SK-N-SH treated with all-trans-retinoic acid at 6 μM for 48 hours (cell line): ENCODE measurements around the gene TPM4.

Experiments used
- ARNTL ChIP-seq: fragments of 450-650 bp; formaldehyde crosslinking; IDR thresholded peaks from 2 replicates; pipeline ENCODE4 v1.5.0; 2020; ENCODE audit warnings: low read depth, mild to moderate bottlenecking, moderate library complexity, borderline replicate concordance
- ESRRG ChIP-seq: fragments of 250-450 bp; sonication (Bioruptor Pico); IDR thresholded peaks from 2 replicates; pipeline ENCODE4 v1.6.1; 2021; ENCODE audit warnings: mild to moderate bottlenecking
- GLIS3 ChIP-seq: fragments of 250-450 bp; sonication (Bioruptor Pico); IDR thresholded peaks from 2 replicates; pipeline ENCODE4 v1.5.0; 2020; ENCODE audit warnings: mild to moderate bottlenecking, moderate library complexity
- RARB ChIP-seq: fragments of 250-450 bp; sonication (Bioruptor Pico); IDR thresholded peaks from 2 replicates; pipeline ENCODE4 v1.8.0; 2021; ENCODE audit warnings: mild to moderate bottlenecking, moderate library complexity
- ZC3H10 ChIP-seq: fragments of 250-450 bp; sonication (Bioruptor Pico); IDR thresholded peaks from 2 replicates; pipeline ENCODE4 v1.5.1; 2021; ENCODE audit warnings: mild to moderate bottlenecking, moderate library complexity
- ZFP3 ChIP-seq: fragments of 250-450 bp; sonication (Bioruptor Pico); IDR thresholded peaks from 2 replicates; pipeline ENCODE4 v1.5.0; 2020; ENCODE audit warnings: mild to moderate bottlenecking, moderate library complexity
- TF ChIP-seq, protein P1 (sequence below): fragments of 250-450 bp; sonication (Bioruptor Pico); IDR thresholded peaks from 2 replicates; pipeline ENCODE4 v1.5.1; 2021; ENCODE audit warnings: mild to moderate bottlenecking, moderate library complexity
- TF ChIP-seq, protein P2 (sequence below): fragments of 250-450 bp; sonication (Bioruptor Pico); IDR thresholded peaks from 2 replicates; pipeline ENCODE4 v1.8.0; 2020; ENCODE audit warnings: mild to moderate bottlenecking, moderate library complexity, borderline replicate concordance
- TF ChIP-seq, protein P3 (sequence below): fragments of 250-450 bp; sonication (Bioruptor Pico); IDR thresholded peaks from 2 replicates; pipeline ENCODE4 v1.5.1; 2020; ENCODE audit warnings: low read depth, mild to moderate bottlenecking, moderate library complexity

DNA sequence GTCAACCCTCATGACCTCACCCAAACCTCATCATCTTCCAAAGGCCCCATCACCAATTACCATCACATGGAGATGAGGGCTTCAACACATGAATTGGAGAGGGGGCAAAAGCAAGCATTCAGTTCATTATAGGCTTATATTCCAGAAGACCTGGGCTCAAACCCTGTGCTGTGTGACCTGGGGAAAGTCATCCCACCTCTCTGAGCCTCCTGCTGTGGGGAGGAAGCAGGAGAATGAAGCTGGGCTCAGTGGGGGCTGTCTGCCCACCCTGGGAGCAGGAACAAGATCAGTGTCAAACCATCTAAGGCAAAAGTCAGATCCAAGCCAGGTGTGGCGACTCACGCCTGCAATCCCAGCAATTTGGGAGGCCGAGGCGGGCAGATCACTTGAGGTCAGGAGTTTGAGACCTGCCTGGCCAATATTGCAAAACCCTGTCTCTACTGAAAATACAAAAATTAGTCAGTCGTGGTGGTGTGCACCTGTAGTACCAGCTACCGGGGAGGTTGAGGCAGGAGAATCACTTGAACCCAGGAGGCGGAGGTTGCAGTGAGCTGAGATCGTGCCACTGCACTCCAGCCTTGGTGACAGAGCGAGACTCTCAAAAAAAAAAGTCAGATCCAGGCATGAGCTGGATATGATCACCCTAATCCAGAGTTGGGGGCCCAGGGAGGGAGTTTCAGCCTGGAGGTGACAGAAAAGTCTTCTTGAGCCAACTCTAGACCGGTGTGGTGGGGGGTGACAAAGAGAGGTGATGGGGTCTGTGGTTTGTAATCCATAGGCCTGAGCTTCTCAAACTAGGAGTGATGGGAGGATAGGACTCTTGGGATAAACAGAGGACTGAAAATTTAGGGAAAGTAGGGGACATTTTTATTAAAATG, 1.6 kb upstream of the TPM4 start:
- TF ChIP-seq ARNTL (CRISPR knock-in tag) (no peak), RARB (CRISPR knock-in tag) (no peak), ESRRG (CRISPR knock-in tag) (no peak), GLIS3 (CRISPR knock-in tag) (no peak), ZFP3 (CRISPR knock-in tag) (no peak), ZC3H10 (CRISPR knock-in tag) (no peak)
- TF ChIP-seq, protein P1, sequence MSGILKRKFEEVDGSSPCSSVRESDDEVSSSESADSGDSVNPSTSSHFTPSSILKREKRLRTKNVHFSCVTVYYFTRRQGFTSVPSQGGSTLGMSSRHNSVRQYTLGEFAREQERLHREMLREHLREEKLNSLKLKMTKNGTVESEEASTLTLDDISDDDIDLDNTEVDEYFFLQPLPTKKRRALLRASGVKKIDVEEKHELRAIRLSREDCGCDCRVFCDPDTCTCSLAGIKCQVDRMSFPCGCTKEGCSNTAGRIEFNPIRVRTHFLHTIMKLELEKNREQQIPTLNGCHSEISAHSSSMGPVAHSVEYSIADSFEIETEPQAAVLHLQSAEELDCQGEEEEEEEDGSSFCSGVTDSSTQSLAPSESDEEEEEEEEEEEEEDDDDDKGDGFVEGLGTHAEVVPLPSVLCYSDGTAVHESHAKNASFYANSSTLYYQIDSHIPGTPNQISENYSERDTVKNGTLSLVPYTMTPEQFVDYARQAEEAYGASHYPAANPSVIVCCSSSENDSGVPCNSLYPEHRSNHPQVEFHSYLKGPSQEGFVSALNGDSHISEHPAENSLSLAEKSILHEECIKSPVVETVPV (CRISPR knock-in tag) = no peak
- TF ChIP-seq, protein P2, sequence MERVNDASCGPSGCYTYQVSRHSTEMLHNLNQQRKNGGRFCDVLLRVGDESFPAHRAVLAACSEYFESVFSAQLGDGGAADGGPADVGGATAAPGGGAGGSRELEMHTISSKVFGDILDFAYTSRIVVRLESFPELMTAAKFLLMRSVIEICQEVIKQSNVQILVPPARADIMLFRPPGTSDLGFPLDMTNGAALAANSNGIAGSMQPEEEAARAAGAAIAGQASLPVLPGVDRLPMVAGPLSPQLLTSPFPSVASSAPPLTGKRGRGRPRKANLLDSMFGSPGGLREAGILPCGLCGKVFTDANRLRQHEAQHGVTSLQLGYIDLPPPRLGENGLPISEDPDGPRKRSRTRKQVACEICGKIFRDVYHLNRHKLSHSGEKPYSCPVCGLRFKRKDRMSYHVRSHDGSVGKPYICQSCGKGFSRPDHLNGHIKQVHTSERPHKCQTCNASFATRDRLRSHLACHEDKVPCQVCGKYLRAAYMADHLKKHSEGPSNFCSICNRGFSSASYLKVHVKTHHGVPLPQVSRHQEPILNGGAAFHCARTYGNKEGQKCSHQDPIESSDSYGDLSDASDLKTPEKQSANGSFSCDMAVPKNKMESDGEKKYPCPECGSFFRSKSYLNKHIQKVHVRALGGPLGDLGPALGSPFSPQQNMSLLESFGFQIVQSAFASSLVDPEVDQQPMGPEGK (CRISPR knock-in tag) = no peak
- TF ChIP-seq, protein P3, sequence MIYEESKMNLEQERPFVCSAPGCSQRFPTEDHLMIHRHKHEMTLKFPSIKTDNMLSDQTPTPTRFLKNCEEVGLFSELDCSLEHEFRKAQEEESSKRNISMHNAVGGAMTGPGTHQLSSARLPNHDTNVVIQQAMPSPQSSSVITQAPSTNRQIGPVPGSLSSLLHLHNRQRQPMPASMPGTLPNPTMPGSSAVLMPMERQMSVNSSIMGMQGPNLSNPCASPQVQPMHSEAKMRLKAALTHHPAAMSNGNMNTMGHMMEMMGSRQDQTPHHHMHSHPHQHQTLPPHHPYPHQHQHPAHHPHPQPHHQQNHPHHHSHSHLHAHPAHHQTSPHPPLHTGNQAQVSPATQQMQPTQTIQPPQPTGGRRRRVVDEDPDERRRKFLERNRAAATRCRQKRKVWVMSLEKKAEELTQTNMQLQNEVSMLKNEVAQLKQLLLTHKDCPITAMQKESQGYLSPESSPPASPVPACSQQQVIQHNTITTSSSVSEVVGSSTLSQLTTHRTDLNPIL (CRISPR knock-in tag) = no peak
